B cell (primary cell): ENCODE results near the gene TBC1D9B. TPM values are rescaled to one million over a fixed set of nuclear protein-coding genes. Genes with fewer than 3 reads are reported as not detected.

Experiments
- ATAC-seq: fragments of 200-7000 bp; cut with Tn5 transposase; one replicate; pipeline ENCODE4 v1.10.0; 2021; ENCODE audit warnings: low read depth, mild to moderate bottlenecking, moderate number of reproducible peaks, moderate library complexity
- CTCF ChIA-PET: fragments of 350-600 bp; sonication (Branson Sonifier 250); formaldehyde crosslinking; loops from one replicate; lab custom pipeline; 2021; ENCODE audit warnings: antibody characterized with exemption, inconsistent platforms; lab: Charles Lee
- POLR2A ChIA-PET: fragments of 350-600 bp; sonication (Branson Sonifier 250); formaldehyde crosslinking; loops from one replicate; lab custom pipeline; 2021; ENCODE audit warnings: antibody characterized with exemption; lab: Charles Lee
- DNase-seq: peaks from one replicate; pipeline ENCODE4 v3.0.0; 2013
- H2AFZ ChIP-seq: 2 replicates; pipeline ENCODE4 v1.6.1; 2012; ENCODE audit warnings: mild to moderate bottlenecking, low read depth, low read length; ENCODE audit not compliant: insufficient read depth, poor library complexity, severe bottlenecking
- H3K27ac ChIP-seq, 2 donors: 1 replicate in 1 of 2; 2 replicates in 1 of 2; pipeline ENCODE4 v1.5.1; 2012 to 2013; ENCODE audit warnings: low read length in 2 of 2, mild to moderate bottlenecking in 2 of 2, moderate library complexity in 1 of 2
- H3K27me3 ChIP-seq, 4 experiments: fragments of 200-600 bp in 1 of 4; sonication (generic) in 1 of 4; replicated peaks in 1 of 4; 1 replicate in 2 of 4; 2 replicates in 2 of 4; pipeline versions ENCODE4 v1.6.1 to v1.7.0; 2013 to 2016; ENCODE audit warnings: low read length in 3 of 4, mild to moderate bottlenecking in 2 of 4, mixed read lengths in 1 of 4, moderate library complexity in 1 of 4; ENCODE audit not compliant: insufficient read depth in 4 of 4, control insufficient read depth in 3 of 4; ENCODE audit errors: control extremely low read depth in 1 of 4
- H3K36me3 ChIP-seq, 2 experiments: replicated peaks in 1 of 2; 1 replicate in 1 of 2; 2 replicates in 1 of 2; pipeline versions ENCODE4 v1.6.1 to v1.7.1; 2013; ENCODE audit warnings: low read length in 1 of 2; ENCODE audit not compliant: insufficient read depth in 2 of 2, control insufficient read depth in 1 of 2; ENCODE audit errors: control extremely low read depth in 1 of 2, extremely low read depth in 1 of 2
- H3K4me1 ChIP-seq, 2 donors: fragments of 200-600 bp in 1 of 2; sonication (generic) in 1 of 2; 1 replicate in 1 of 2; 2 replicates in 1 of 2; pipeline versions ENCODE4 v1.5.1 to v1.6.1; 2013 to 2017; ENCODE audit warnings: low read length in 2 of 2; ENCODE audit not compliant: control insufficient read depth in 2 of 2, insufficient read depth in 2 of 2
- H3K4me2 ChIP-seq: replicated peaks from 2 replicates; pipeline ENCODE3; 2012; ENCODE audit warnings: mild to moderate bottlenecking, low read depth, low read length; ENCODE audit not compliant: poor library complexity, severe bottlenecking
- H3K4me3 ChIP-seq, 5 experiments: fragments of 200-600 bp in 1 of 5; sonication (generic) in 1 of 5; 1 replicate in 3 of 5; 2 replicates in 2 of 5; pipeline versions ENCODE4 v1.5.1 to v1.7.0; 2011 to 2016; ENCODE audit warnings: low read length in 4 of 5, mild to moderate bottlenecking in 4 of 5, low read depth in 2 of 5, control low read depth in 1 of 5, moderate library complexity in 1 of 5; ENCODE audit not compliant: insufficient read depth in 1 of 5; ENCODE audit errors: control extremely low read depth in 1 of 5, extremely low read depth in 1 of 5
- H3K79me2 ChIP-seq: fragments of 200-600 bp; sonication (generic); one replicate; pipeline ENCODE4 v1.6.0; 2016; ENCODE audit warnings: low read length; ENCODE audit not compliant: control insufficient read depth, insufficient read depth
- H3K9ac ChIP-seq: fragments of 200-600 bp; sonication (generic); 2 replicates; pipeline ENCODE4 v1.6.1; 2017; ENCODE audit warnings: mild to moderate bottlenecking, low read length, moderate library complexity
- H3K9me3 ChIP-seq, 3 donors: one replicate each; pipeline versions ENCODE4 v1.6.1 to v1.7.1; 2013; ENCODE audit warnings: low read length in 2 of 3; ENCODE audit not compliant: control insufficient read depth in 2 of 3, insufficient read depth in 1 of 3; ENCODE audit errors: control extremely low read depth in 1 of 3
- H4K20me1 ChIP-seq: 2 replicates; pipeline ENCODE4 v1.6.0; 2012; ENCODE audit warnings: mild to moderate bottlenecking, low read length; ENCODE audit not compliant: insufficient read depth, control insufficient read depth, poor library complexity, severe bottlenecking
- H3K27ac Mint-ChIP-seq: one replicate; pipeline ENCODE4 v1.8.0; 2021; ENCODE audit warnings: mixed read lengths
- H3K27me3 Mint-ChIP-seq: one replicate; pipeline ENCODE4 v1.8.0; 2021; ENCODE audit warnings: mixed read lengths
- H3K4me1 Mint-ChIP-seq: one replicate; pipeline ENCODE4 v1.8.0; 2021; ENCODE audit warnings: mixed read lengths
- H3K4me3 Mint-ChIP-seq: one replicate; pipeline ENCODE4 v1.8.0; 2021; ENCODE audit warnings: mixed read lengths
- H3K9me3 Mint-ChIP-seq: one replicate; pipeline ENCODE4 v1.8.0; 2022; ENCODE audit warnings: mixed read lengths; ENCODE audit not compliant: insufficient read depth
- EZH2 ChIP-seq: IDR thresholded peaks from 2 replicates; pipeline ENCODE4 v1.6.1; 2012; ENCODE audit warnings: borderline replicate concordance, low read depth, mild to moderate bottlenecking, moderate library complexity, low read length; ENCODE audit not compliant: insufficient read depth, poor library complexity, severe bottlenecking
- WGBS: methylation state at CpG from one replicate; pipeline ENCODE4 v1.1.5; 2013; ENCODE audit warnings: missing lambda C conversion rate; ENCODE audit not compliant: insufficient coverage; 5-methylcytosine and 5-hydroxymethylcytosine counted together
- intact Hi-C: fragments of 100-400 bp; cut with micrococcal nuclease; formaldehyde crosslinking; loops from one replicate; pipeline ENCODE4 v1.10.0; 2022
- polyA plus RNA-seq: library from polyadenylated mRNA; depleted of rRNA; stranded (reverse); fragments of >200 nt; gene quantifications from 2 replicates; pipeline ENCODE4 v1.2.3, GENCODE V29; 2012
- total RNA-seq, 2 donors: library from RNA; stranded (reverse); fragments of 120-200 nt in 1 of 2; gene quantifications; 1 replicate in 1 of 2; 2 replicates in 1 of 2; pipeline versions ENCODE4 v1.2.3 to v1.2.4, GENCODE V29; 2013 to 2022
- TF ChIP-seq, protein P1 (sequence below): fragments of 200-600 bp; IDR thresholded peaks from one replicate; pipeline ENCODE4 v1.8.0; 2022; ENCODE audit warnings: antibody characterized with exemption, mild to moderate bottlenecking

Gene TBC1D9B
- total and polyA plus RNA-seq, 2 donors (not counting 1 experiment from before 2014, with no cell fraction given), result 143 to 144 TPM

DNA sequence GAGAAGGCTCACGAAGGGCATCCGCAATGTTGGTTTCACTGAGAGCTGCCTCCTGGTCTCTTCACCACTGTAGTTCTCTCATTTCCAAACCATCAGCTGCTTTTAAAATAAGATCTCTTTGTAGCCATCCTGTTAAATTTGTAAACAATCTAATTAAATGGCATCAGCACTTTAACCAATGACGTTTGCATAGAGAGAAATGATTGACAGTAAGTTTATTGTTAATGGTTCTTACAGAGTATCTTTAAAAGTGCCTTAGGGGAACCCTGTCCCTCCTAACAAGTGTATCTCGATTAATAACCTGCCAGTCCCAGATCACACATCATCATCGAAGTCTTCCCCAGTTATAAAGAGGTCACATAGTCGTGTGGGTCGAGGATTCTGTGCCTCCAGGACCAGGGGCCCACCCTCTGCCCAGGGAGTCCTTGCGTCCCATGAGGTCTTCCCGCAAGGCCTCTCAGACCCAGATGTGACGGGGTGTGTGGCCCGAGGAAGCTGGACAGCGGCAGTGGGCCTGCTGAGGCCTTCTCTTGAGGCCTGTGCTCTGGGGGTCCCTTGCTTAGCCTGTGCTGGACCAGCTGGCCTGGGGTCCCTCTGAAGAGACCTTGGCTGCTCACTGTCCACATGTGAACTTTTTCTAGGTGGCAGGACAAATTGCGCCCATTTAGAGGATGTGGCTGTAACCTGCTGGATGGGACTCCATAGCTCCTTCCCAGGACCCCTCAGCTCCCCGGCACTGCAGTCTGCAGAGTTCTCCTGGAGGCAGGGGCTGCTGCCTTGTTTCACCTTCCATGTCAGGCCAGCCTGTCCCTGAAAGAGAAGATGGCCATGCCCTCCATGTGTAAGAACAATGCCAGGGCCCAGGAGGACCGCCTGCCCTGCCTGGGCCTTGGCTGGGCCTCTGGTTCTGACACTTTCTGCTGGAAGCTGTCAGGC lies 70.4 kb downstream of the TBC1D9B start:
- DNase-seq, result no peak
- no peaks in the 10 kb centered on the region for H3K79me2 ChIP-seq
- peaks cover 7% of the 10 kb centered on the region for H3K4me1 Mint-ChIP-seq
- TF ChIP-seq EZH2, result no peak
- TF ChIP-seq, protein P1, sequence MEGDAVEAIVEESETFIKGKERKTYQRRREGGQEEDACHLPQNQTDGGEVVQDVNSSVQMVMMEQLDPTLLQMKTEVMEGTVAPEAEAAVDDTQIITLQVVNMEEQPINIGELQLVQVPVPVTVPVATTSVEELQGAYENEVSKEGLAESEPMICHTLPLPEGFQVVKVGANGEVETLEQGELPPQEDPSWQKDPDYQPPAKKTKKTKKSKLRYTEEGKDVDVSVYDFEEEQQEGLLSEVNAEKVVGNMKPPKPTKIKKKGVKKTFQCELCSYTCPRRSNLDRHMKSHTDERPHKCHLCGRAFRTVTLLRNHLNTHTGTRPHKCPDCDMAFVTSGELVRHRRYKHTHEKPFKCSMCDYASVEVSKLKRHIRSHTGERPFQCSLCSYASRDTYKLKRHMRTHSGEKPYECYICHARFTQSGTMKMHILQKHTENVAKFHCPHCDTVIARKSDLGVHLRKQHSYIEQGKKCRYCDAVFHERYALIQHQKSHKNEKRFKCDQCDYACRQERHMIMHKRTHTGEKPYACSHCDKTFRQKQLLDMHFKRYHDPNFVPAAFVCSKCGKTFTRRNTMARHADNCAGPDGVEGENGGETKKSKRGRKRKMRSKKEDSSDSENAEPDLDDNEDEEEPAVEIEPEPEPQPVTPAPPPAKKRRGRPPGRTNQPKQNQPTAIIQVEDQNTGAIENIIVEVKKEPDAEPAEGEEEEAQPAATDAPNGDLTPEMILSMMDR, result no peak
- ChIA-PET POLR2A (interaction anchor here (0.7 to 1.2 kb wide), 3 partner anchors 11 to 138 kb away, joined by 3 to 4 read pairs (median 3); no protein-coding TSS in a partner anchor), CTCF (interaction anchor here (0.8 to 2.4 kb wide), 7 partner anchors 15 to 138 kb away, joined by 3 to 12 read pairs (median 5); no protein-coding TSS in a partner anchor)
- no peak overlapping the region for H2AFZ ChIP-seq
- no peak overlapping the region for H3K4me3 Mint-ChIP-seq
- H3K9me3 Mint-ChIP-seq, result no peaks in the 10 kb centered on the region
- H3K27ac ChIP-seq, result peak overlapping the region in 1 of 2 donors; percentile 66
- no peaks in the 10 kb centered on the region for H3K27me3 Mint-ChIP-seq
- H3K9me3 ChIP-seq, result no peaks in the 10 kb centered on the region
- peak overlapping the region; percentile 77 for H3K27ac Mint-ChIP-seq
- 99% methylated on average over 13 of the region's 15 CpGs for WGBS
- H3K4me1 ChIP-seq, result peaks cover 3 to 8% of the 10 kb centered on the region in 2 donors
- peaks cover 30% of the 10 kb centered on the region for H4K20me1 ChIP-seq
- no peaks in the 10 kb centered on the region for H3K27me3 ChIP-seq
- no peak overlapping the region for H3K4me3 ChIP-seq
- H3K9ac ChIP-seq, result no peak overlapping the region
- H3K36me3 ChIP-seq, result peaks cover 2 to 61% of the 10 kb centered on the region in 2 experiments
- intact Hi-C loops, result loop anchor here (5.0 kb wide), 1 partner anchor 35 kb away; no protein-coding TSS in a partner anchor
- no peak for ATAC-seq
- H3K4me2 ChIP-seq, result no peak overlapping the region
